HG03045 (cell line): ENCODE data around the gene TMEM14C.
A peak's percentile ranks its signal among the peaks of the same experiment; 100 is the strongest.

ENCODE experiments used
- ATAC-seq: cut with Tn5 transposase; IDR thresholded peaks from one replicate; pipeline ENCODE4 v1.9.1; 2021; ENCODE audit warnings: mild to moderate bottlenecking, moderate library complexity; ENCODE audit not compliant: unreplicated experiment

Gene TMEM14C

DNA sequence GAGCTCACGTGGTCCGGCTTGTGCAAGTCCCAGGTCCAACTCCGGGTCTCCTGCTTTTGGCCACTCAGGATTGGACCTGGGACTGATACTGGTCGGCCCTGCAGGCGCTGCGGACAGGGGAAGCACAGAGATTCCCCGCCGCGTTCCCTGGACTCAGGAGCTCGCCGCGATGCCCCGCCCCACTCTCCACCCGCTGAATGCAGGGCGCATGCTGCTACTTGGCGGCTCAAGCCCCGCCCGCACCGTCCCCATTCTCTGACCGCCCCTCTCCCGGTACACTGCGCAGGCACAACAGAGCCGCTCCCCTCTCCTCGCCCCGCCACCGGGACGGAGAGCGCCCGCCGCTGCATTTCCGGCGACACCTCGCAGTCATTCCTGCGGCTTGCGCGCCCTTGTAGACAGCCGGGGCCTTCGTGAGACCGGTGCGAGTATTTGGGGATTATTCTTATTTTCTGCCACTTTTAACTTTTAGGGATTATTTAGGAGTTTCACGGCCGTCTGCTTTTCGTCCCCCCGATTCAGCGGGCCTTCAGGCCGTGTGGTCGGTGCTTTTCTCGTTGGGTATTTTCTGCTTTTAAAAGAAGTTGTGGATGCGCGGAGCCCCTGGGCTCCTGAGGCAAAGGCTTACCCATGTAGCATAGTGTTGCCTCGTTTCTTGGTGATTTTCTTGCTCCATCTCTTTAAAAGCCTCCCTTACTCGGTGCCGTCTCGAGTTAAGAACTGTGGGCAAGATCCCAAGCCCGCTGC, at the start of gene TMEM14C:
Gene TMEM14C (plus strand): TSS at position 251 of the 747 bp plus-strand sequence. CDS start 1,544 bp downstream, outside the sequence.
- ATAC-seq, result peak; percentile 94

DNA sequence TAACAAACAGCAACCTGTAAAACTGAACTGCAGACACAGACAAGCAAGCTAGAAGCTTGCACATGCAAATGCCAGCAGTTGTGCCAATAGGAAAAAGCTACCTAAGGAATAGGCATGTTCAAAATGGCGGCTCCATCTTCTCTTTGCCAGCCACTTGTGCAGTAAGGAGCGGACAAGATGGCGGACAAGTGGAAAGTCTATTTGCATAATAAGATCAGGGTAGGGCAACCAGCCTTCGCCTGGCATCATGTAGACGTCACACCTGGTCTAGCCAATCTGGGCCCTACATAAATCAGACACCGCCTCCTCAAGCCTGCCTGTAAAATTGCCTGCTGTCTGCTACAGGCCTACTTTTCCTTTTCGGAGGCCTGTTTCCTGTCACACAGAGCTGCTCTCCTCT, 46.5 kb upstream of the TMEM14C start:
- ATAC-seq, result no peak

DNA sequence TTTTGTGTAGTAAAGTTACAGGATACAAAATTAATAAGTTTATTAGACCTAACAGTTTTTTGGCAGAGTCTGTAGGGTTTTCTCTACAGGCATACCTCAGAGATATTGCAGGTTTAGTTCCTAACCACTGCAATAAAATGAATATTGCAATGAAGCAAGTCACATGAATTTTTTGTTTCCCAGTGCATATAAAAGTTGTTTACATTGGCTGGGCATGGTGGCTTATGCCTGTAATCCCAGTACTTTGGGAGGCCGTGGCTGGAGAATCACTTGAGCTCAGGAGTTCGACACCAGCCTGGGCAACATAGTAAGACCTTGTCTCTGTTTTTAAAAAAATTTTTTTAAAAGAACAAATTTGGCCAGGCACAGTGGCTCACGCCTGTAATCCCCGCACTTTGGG, 44.4 kb upstream of the TMEM14C start:
- no peak for ATAC-seq

DNA sequence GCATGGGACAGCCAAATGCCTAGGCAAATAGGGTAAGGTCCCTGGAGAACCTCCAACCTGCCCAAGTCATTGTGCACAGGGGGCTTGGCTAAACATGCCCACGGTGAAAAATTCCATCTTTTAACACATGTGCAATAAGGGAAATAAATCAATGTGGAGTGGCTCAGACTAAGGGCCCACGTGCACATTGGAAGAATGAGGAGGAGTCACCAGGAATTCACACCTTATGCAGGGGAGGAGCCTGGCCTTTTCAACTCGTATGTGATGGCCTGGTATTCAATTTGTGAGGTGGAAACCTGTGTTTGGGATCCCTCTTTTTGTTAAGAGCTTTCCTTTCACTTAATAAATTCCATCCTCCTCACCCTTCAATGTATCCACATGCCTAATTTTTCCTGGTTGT, 41.1 kb upstream of the TMEM14C start:
- ATAC-seq, result no peak

DNA sequence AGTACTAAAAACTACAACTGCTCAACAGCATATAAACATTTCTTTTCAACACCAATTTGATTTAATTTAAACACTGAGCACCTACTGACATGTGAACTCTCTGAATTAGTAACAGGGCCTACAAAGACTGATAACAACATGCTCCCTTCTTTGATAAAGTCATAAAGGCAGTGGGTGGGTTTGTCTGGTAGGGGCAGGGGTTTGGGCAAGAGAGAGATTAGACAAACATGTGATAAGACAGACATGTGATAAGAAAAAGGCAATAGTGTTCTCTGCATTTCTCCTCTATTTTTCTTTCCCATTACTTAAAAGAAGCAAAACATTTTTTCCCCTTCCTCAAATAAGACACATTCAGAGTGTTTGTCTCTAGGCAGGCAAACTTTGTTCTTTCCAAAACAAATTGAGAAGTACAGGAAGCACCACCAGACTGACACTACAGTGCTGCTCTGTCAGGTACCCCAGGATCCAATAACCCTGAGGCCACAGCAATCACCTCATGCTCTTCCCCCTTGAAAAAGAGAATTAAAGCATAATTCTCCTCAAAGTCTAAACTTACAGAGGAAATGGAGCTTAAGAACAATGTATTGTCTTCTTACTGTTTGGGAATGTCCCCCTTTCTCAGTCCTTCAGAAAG, 40.4 kb upstream of the TMEM14C start:
- ATAC-seq, result no peak

DNA sequence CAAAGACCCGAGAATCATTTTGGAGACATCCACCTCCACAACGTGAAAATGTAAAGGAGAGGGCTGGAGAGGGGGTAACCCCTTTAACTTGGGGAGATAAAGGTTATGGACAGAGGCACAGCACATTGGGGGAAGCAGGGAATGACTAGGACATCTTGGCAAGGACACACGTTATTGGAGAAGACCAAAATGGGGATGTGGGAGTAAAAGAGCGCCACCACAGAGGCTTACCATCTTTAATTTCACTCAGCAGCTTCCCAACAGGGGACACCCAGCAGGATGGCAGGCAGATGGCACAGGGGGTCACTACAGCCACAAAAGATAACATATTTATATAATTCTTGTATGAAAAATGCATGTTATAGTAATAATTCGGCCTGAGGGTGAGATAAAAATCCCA, 38.3 kb upstream of the TMEM14C start:
- ATAC-seq, result no peak

DNA sequence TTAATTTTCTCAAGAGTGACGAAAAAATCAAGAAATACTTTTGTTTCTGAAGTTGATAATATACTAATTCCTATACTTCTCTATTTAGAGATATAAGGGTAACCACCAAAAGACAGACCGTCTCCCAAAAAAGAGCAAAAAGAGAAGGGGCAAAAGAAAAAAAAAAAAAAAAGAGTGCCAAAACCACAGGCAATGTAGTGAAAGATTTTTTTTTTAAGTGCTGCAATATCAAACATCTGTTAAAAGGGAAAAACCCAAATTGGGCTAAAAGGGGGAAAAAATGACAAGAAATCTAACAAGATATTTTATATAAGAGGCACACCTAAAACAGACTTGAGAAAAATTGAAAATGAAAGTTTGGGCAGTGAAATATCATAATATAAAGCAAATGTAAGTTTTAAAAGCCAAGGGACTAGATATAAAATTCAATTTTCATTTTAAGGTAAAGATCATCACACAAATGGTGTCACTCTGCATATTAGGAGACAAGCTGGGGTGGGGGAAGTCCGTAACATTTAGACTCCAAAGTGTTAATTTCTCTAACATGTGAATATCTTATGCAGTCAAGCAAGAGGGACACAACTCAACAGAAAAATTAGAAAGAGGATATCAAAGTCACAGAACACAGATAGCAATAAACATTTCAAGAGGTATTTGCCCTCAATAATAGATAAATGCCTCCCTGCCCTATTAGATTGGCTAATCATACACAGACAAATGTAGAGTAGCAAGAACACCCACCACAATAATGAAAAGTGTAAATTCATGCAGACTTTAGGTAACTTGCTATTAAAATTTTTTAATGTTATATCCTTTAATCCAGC, 37.6 kb upstream of the TMEM14C start:
- ATAC-seq, result no peak

DNA sequence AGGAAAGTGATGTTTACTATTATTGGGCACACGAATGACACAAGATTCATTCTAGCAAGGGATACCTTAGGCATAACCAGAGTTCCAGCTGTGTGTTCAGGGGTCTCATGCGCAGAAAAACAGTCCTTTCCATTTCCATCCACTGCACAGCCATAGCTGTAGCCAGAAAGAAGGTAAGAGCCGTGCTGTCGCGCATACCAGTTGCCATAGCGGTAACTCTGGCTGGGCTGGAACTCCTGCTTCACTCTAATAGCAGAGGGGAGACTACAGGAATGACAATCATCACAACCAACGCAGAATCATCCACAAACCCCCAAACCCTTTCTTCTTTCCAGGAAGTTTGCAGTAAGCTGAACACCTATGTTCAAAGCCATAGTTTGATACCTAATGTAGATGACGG, 36.0 kb upstream of the TMEM14C start:
- no peak for ATAC-seq

DNA sequence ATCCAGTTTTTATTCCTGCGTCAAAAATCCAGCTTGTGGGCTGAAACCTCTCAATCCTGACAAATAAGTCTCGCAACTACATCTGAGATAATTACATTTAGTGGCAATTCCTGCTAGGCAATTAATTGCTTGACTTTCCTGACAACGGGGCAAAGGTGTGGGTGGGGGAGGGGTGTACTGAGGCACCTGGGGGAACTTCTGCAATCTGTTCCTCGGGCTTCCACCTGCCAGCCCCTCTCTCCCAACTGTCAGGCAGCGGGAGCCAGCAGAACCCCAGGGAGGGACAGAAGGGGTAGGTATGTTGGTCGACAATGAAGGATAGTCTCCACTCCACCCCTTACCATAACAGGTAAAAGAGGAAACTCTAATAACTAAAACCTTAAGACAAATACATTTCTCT, 35.3 kb upstream of the TMEM14C start:
- ATAC-seq, result no peak

DNA sequence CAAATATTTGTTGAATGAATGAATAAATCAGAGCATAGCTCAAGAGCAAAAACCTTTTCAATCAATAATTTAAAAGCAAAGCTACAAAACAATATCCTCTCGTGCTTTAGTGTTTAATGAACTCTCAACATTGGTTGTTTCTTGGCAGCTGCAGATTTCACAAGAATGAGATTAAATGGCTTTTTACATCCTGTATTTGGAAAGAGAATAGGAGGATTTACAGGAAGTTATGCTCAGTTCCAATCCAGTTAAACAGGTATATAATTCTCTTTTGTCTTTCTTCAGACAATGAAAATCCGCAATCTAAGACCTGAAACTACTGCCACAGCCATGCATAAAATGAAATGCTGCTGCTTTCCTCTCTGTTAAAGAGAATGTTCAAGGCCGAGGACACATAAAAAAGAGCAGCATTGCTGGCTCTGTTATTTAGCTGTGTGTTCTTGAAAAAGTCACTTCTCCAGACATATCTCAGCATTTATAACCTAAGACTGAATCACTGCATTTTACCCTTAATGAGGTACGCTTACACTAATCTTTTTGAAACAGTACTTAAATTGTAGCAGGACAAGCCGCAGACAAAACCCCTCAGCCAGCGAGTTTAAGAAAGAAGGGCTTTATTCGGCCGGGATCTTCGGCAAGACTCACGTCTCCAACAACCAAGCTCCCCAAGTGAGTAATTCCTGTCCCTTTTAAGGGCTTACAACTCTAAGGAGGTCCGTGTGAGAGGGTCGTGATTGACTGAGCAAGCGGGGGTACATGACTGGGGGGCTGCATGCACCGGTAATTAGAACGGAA, 32.0 kb upstream of the TMEM14C start:
- no peak for ATAC-seq

DNA sequence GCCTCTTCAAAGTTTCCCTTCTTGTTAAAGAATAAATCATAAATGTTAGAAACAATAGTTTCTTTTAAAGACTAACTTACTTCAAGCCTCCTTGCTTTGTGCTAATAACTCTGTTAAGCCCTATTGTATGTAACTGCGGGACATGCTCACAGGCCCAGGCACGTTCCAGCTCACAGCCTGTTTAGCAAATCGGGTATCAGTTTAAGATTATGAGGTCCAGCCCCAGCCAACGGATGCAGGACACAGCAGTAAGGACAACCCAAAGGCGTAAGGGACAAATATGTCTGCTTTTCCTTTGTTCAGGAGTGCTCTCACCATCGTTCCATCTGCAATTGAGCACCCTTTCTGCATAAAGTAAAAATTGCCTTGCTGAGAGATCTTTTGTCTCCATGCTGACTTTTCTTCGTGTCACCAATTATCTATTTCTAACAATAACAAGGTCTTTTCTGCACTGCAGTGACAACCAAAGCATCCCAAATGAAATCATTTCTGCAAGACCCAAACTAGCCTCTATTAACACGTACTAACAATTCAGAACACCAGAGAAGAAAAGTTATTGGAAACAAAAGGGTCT, 29.8 kb upstream of the TMEM14C start:
- no peak for ATAC-seq

DNA sequence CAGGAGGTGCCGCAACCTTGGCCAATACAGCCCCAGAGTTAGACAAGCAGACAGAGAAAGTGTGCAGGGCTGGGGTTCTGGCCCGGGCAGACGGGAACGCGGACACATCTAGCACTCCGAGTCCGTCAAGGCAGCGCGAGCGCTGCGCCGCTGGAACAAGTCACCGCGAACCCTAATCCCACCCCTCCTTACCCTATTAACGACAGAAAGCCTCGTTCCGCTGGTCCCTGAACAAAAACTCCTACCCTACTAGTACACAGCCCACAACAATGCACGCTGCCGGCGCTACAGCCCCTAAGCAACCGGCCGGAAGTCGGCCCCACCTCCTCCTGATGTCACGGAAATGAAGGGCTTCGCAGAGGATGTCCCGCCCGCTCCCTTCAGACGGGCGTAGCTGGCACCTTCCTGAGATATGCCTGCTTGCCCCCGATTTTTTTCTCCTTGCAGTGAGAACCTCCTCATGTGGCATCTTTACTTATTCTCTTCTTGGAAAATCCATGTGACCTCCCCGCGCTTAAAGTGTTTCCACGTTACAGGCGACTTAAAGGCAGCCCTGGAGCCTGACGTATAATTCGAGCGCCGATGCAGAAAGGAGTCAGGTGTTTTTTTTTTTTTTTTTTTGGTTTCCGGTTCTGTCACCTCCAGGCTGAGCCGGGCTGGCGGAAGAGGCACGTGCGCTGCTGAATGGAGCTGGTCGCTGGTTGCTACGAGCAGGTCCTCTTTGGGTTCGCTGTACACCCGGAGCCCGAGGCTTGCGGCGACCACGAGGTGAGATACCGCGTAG, 28.4 kb upstream of the TMEM14C start, which contains the start of the genes C6orf52 and PAK1IP1:
Gene C6orf52 (minus strand): TSS at position 315 of the 784 bp plus-strand sequence. CDS start 7,066 bp downstream, outside the sequence.
Gene PAK1IP1 (plus strand): TSS at position 671 of the 784 bp plus-strand sequence. CDS start 14 bp downstream, at position 685.
- ATAC-seq, result peak; percentile 99

DNA sequence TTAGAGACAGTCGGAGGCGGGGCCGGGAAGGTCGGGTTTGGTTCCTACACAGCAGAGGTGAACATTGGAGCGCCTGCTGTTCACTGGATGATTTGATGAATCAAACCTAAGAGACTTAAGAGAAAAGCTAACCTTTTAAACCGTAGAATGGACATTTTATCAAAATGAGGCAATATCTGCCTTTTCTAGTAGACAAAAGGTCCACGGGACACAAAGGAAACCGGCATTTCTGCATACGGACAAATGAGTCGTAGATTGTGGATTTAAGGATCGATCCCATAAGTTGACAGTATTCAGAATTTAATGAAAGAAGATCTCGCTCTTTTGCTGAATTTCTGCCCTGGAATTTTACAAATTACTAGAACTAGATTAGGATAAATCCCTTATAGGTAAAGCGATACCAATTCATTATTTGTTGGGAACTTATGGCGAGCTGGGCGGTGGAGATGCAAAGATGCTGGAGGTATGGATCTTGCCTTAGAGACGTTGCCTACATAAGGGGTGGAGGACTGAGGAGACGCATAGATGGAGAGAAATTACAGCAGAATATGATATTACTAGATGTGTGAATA, 27.7 kb upstream of the TMEM14C start:
- no peak for ATAC-seq

DNA sequence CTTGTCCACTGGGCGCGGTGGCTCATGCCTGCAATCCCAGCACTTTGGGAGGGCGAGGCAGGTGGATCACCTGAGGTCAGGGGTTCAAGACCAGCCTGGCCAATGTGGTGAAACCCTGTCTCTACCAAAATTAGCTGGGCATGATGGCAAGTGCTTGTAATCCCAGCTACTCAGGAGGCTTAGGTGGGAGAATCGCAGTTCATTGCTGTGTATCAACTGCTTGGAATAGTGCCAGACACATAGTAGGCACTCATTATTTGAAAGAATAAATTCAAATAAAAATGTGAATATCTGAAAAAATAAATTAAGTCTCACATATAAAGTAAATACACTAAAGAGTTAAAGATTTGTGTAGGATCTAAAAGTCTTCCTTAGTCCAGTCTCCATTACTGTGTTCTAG, 26.2 kb upstream of the TMEM14C start:
- no peak for ATAC-seq

DNA sequence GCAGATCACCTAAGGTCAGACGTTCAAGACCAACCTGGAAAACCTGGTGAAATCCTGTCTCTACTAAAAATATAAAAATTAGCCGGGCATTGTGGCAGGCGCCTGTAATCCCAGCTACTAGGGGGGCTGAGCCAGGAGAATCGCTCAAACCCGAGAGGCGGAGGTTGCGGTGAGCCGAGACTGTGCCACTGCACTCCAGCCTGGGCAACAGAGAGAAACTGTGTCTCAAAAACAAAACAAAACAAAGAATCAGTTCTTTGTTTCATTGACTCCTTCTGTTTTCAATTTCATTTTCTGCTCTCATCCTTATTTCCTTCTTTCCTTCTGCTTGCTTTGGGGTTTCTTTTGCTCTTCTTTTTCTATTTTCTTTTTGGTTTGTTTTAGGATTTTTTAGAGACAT, 8.9 kb upstream of the TMEM14C start:
- ATAC-seq, result no peak

DNA sequence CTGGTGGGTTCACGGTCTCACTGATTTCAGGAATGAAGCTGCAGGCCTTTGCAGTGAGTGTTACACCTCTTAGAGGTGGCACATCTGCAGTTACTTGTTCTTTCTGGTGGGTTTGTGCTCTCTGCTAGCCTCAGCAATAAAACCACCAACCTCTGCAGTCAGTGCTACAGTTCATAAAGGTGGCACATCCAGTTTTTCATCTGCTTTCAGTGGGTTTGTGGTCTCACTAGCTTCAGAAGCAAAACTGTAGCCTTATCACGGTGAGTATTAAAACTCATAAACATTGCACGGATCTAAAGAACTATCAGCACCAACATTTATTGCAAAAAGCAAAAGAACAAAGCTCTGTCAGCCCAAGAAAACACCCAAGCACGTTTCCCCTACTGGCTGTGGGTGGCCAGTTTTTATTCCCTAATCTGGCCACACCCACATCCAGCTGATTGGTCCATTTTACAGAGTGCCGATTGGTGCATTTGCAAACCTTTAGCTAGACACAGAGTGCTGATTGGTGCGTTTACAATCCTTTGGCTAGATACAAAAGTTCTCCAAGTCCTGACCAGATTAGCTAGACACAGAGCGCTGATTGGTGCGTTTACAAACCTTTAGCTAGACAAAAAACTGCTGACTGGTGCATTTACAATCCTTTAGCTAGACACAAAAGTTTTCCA, 3.4 kb upstream of the TMEM14C start:
- ATAC-seq, result no peak

DNA sequence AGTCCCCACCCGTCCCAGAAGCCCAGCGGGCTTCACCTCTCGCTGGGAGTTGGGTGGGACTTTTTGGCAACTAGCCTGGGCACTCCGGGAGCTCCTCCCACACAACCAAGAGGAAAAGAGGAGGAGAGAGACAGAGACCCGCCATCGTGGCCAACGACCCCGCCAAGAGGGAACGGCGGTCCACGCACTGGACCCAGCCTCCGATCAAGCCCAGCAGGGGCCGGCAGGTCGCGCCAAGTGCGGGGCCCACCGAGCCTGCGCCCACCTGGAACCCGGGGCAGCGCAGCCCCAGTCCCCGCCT, 3.0 kb upstream of the TMEM14C start:
- ATAC-seq, result no peak

DNA sequence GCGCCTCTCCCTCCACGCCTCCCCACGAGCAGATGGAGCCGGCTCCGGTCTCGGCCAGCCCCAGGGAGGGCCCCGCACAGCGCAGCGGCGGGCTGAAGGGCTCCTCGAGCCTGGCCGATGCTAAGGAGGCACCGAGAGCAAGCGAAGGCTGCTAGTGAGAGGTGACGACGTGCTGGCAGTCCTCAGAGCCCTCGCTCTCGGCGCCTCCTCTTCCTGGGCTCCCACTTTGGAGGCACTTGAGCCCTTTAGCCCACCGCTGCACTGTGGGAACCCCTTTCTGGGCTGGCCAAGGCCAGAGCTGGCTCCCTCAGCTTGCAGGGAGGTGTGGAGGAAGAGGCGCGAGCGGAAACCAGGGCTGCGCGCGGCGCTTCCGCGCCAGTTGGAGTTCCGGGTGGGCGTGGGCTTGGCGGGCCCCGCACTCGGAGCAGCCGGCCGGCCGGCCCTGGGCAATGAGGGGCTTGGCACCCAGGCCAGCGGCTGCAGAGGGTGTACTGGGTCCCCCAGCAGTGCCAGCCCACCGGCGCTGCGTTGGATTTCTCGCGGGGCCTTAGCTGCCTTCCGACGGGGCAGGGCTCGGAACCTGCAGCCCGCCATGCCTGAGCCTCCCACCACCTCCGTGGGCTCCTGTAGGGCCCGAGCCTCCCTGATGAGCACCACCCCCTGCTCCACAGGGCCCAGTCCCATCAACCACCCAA, 2.5 kb upstream of the TMEM14C start:
- peak; percentile 36 for ATAC-seq
